MM.1S (cell line): Measurements from ENCODE around the gene F11R.

Experiments used
- DNase-seq: peaks from one replicate; pipeline ENCODE4 v3.0.0-alpha.2; 2015
- H2AFZ ChIP-seq: fragments of 300-600 bp; sonication (generic); 2 replicates; pipeline ENCODE4 v1.6.0; 2016; ENCODE audit warnings: antibody characterized with exemption, low read length
- H3F3A ChIP-seq: fragments of 300-600 bp; sonication (generic); 2 replicates; pipeline ENCODE4 v1.6.1; 2016; ENCODE audit warnings: mild to moderate bottlenecking, antibody characterized with exemption, low read length, moderate library complexity, mixed read lengths; ENCODE audit not compliant: insufficient read depth
- H3K27ac ChIP-seq: fragments of 300-600 bp; sonication (generic); 2 replicates; pipeline ENCODE4 v1.5.1; 2016; ENCODE audit warnings: mild to moderate bottlenecking, low read length
- H3K27me3 ChIP-seq: fragments of 300-600 bp; sonication (generic); replicated peaks from 2 replicates; pipeline ENCODE4 v1.6.0; 2016; ENCODE audit warnings: low read length; ENCODE audit not compliant: insufficient read depth
- H3K36me3 ChIP-seq: fragments of 300-600 bp; sonication (generic); replicated peaks from 2 replicates; pipeline ENCODE4 v1.6.1; 2016; ENCODE audit warnings: mild to moderate bottlenecking, low read length, mixed read lengths; ENCODE audit not compliant: insufficient read depth
- H3K4me1 ChIP-seq: fragments of 300-600 bp; sonication (generic); 2 replicates; pipeline ENCODE4 v1.6.1; 2016; ENCODE audit warnings: low read length, mixed read lengths
- H3K4me2 ChIP-seq: fragments of 300-600 bp; sonication (generic); 2 replicates; pipeline ENCODE4 v1.6.0; 2016; ENCODE audit warnings: low read depth, low read length
- H3K4me3 ChIP-seq: fragments of 300-600 bp; sonication (generic); 2 replicates; pipeline ENCODE4 v1.5.1; 2016; ENCODE audit warnings: low read length, mixed read lengths
- H3K79me2 ChIP-seq: fragments of 300-600 bp; sonication (generic); 2 replicates; pipeline ENCODE4 v1.6.1; 2016; ENCODE audit warnings: mixed run types, low read length, mixed read lengths
- H3K9ac ChIP-seq: fragments of 300-600 bp; sonication (generic); 2 replicates; pipeline ENCODE4 v1.6.1; 2016; ENCODE audit warnings: low read length, mixed read lengths
- H3K9me2 ChIP-seq: fragments of 300-600 bp; sonication (generic); replicated peaks from 2 replicates; pipeline ENCODE4 v1.6.1; 2016; ENCODE audit warnings: mild to moderate bottlenecking, low read length, mixed read lengths; ENCODE audit not compliant: insufficient read depth
- H3K9me3 ChIP-seq: fragments of 300-600 bp; sonication (generic); replicated peaks from 2 replicates; pipeline ENCODE4 v1.6.1; 2016; ENCODE audit warnings: mild to moderate bottlenecking, low read length, mixed read lengths; ENCODE audit not compliant: insufficient read depth
- H4K20me1 ChIP-seq: fragments of 300-600 bp; sonication (generic); 2 replicates; pipeline ENCODE4 v1.6.1; 2016; ENCODE audit warnings: mild to moderate bottlenecking, low read length, moderate library complexity, mixed read lengths; ENCODE audit not compliant: insufficient read depth
- EZH2 ChIP-seq: fragments of 300-600 bp; sonication (generic); optimal IDR thresholded peaks from 2 replicates; pipeline ENCODE3; 2017; ENCODE audit warnings: low read depth, mild to moderate bottlenecking, antibody characterized with exemption, low read length, mixed read lengths
- EZH2phosphoT487 ChIP-seq: fragments of 300-600 bp; sonication (generic); IDR thresholded peaks from 2 replicates; pipeline ENCODE4 v1.6.1; 2018; ENCODE audit warnings: antibody characterized with exemption, low read length
- TF ChIP-seq, protein P1 (sequence below): fragments of 300-600 bp; sonication (generic); IDR thresholded peaks from 2 replicates; pipeline ENCODE4 v1.5.1; 2016; ENCODE audit warnings: antibody characterized with exemption, low read length, mixed read lengths

F11R gene

DNA sequence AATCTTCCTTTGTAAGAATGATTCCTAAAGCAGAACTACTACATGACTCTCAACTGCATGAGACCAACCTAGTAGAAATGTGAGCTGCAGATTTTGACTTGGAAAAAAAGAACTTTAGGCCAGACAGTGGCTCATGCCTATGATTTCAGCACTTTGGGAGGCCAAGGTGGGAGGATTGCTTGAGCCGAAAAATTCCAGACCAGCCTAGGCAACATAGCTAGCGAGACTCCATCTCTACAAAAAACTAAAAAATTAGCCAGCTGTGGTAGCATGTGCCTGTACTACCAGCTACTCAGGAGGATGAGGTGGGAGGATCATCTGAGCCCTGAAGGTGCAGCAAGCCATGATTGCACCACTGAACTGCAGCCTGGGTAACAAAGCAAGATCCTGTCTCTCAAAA is 41.7 kb downstream of the F11R start:
- no peak for TF ChIP-seq EZH2
- no peak for TF ChIP-seq EZH2phosphoT487
- TF ChIP-seq, protein P1, sequence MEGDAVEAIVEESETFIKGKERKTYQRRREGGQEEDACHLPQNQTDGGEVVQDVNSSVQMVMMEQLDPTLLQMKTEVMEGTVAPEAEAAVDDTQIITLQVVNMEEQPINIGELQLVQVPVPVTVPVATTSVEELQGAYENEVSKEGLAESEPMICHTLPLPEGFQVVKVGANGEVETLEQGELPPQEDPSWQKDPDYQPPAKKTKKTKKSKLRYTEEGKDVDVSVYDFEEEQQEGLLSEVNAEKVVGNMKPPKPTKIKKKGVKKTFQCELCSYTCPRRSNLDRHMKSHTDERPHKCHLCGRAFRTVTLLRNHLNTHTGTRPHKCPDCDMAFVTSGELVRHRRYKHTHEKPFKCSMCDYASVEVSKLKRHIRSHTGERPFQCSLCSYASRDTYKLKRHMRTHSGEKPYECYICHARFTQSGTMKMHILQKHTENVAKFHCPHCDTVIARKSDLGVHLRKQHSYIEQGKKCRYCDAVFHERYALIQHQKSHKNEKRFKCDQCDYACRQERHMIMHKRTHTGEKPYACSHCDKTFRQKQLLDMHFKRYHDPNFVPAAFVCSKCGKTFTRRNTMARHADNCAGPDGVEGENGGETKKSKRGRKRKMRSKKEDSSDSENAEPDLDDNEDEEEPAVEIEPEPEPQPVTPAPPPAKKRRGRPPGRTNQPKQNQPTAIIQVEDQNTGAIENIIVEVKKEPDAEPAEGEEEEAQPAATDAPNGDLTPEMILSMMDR: no peak

DNA sequence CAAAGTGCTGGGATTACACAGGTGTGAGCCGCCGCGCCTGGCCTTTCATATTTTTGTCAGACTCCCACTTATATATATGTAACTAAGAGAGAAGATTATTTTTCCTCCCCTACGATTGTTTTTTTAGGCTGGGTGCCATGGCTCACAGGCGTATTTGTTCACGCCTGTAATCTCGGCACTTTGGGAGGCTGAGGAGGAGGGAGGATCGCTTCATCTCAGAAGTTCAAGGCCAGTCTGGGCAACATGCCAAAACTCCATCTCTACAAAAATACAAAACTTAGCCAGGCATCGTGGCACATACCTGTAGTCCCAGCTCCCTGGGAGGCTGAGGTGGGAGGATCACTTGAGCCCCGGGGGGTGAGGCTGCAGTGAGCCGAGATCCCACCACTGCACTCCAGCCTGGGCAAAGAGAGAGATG is 42.4 kb downstream of the F11R start:
- H2AFZ ChIP-seq: no peak overlapping the region
- no peaks in the 10 kb centered on the region for H3K9me3 ChIP-seq
- no peaks in the 10 kb centered on the region for H3K27me3 ChIP-seq
- no peak for DNase-seq
- no peaks in the 10 kb centered on the region for H3K79me2 ChIP-seq
- H3K4me3 ChIP-seq: no peak overlapping the region
- TF ChIP-seq EZH2 (no peak), EZH2phosphoT487 (no peak)
- TF ChIP-seq, protein P1: no peak
- no peaks in the 10 kb centered on the region for H3F3A ChIP-seq
- H3K27ac ChIP-seq: no peak overlapping the region
- no peaks in the 10 kb centered on the region for H3K4me1 ChIP-seq
- H3K36me3 ChIP-seq: no peaks in the 10 kb centered on the region
- H3K9me2 ChIP-seq: no peaks in the 10 kb centered on the region
- no peak overlapping the region for H3K4me2 ChIP-seq
- H4K20me1 ChIP-seq: no peaks in the 10 kb centered on the region
- H3K9ac ChIP-seq: no peak overlapping the region

More for the DNA sequence above, 41.7 kb downstream of the F11R start:
- no peak for DNase-seq
- H3K36me3 ChIP-seq: no peaks in the 10 kb centered on the region
- no peak overlapping the region for H2AFZ ChIP-seq
- H3K27ac ChIP-seq: no peak overlapping the region
- no peaks in the 10 kb centered on the region for H3K27me3 ChIP-seq
- no peaks in the 10 kb centered on the region for H3K9me2 ChIP-seq
- no peak overlapping the region for H3K4me3 ChIP-seq
- H3K4me2 ChIP-seq: no peak overlapping the region
- no peaks in the 10 kb centered on the region for H4K20me1 ChIP-seq
- H3K79me2 ChIP-seq: no peaks in the 10 kb centered on the region
- H3F3A ChIP-seq: no peaks in the 10 kb centered on the region
- no peak overlapping the region for H3K9ac ChIP-seq
- no peaks in the 10 kb centered on the region for H3K9me3 ChIP-seq
- H3K4me1 ChIP-seq: no peaks in the 10 kb centered on the region

DNA sequence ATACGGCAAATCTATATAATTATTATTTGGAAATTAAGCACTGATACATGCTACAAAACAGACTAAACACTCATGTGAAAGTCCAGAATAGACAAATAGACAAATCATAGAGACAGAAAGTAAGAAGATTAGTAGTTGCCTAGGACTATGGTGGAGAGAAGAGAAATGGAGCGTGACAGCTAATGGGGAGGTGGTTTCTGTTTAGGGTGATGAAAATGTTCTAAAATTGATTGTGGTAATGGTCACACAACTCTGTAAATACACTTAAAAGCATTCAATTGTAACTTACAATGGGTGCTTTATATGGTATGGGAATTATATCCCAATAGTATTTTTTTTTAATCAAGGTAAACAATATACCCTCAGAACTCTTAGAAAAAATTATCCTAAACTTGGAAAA is 45.9 kb downstream of the F11R start:
- no peaks in the 10 kb centered on the region for H3K36me3 ChIP-seq
- no peak overlapping the region for H3K27ac ChIP-seq
- no peak overlapping the region for H3K9ac ChIP-seq
- H3K9me2 ChIP-seq: no peaks in the 10 kb centered on the region
- H3K4me1 ChIP-seq: no peaks in the 10 kb centered on the region
- H3K4me3 ChIP-seq: no peak overlapping the region
- TF ChIP-seq, protein P1: no peak
- TF ChIP-seq EZH2 (no peak), EZH2phosphoT487 (no peak)
- no peak for DNase-seq
- H3K4me2 ChIP-seq: no peak overlapping the region
- no peaks in the 10 kb centered on the region for H4K20me1 ChIP-seq
- no peaks in the 10 kb centered on the region for H3F3A ChIP-seq
- H2AFZ ChIP-seq: no peak overlapping the region
- H3K27me3 ChIP-seq: no peaks in the 10 kb centered on the region
- H3K9me3 ChIP-seq: no peaks in the 10 kb centered on the region
- no peaks in the 10 kb centered on the region for H3K79me2 ChIP-seq
